ENCODE results near the gene FRG1.

DNA sequence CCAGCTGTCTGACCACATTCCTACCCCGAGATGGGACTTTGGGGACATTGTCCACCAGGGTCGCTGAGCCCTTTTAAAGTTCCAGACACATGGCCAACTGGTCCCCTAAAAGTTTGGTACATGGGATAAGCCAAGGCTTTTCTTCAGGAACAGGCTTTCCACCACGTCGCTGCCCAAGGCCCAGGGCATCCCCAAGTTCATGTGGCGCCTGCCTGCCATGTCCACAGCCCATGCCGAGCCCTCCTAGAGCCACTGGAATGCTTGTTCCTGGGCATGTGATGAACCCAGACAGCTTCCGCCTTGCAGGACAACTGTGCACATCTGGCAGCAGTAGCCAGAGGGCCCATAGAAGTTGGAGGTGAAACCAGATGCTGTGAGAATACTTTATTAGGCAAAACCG is 41.3 kb downstream of the FRG1 start:
- no peak for TF ChIP-seq SP1 (IDR thresholded peaks at IDR 0.05; ENCODE audit: low read depth, low read length)
- TF ChIP-seq, protein P1, sequence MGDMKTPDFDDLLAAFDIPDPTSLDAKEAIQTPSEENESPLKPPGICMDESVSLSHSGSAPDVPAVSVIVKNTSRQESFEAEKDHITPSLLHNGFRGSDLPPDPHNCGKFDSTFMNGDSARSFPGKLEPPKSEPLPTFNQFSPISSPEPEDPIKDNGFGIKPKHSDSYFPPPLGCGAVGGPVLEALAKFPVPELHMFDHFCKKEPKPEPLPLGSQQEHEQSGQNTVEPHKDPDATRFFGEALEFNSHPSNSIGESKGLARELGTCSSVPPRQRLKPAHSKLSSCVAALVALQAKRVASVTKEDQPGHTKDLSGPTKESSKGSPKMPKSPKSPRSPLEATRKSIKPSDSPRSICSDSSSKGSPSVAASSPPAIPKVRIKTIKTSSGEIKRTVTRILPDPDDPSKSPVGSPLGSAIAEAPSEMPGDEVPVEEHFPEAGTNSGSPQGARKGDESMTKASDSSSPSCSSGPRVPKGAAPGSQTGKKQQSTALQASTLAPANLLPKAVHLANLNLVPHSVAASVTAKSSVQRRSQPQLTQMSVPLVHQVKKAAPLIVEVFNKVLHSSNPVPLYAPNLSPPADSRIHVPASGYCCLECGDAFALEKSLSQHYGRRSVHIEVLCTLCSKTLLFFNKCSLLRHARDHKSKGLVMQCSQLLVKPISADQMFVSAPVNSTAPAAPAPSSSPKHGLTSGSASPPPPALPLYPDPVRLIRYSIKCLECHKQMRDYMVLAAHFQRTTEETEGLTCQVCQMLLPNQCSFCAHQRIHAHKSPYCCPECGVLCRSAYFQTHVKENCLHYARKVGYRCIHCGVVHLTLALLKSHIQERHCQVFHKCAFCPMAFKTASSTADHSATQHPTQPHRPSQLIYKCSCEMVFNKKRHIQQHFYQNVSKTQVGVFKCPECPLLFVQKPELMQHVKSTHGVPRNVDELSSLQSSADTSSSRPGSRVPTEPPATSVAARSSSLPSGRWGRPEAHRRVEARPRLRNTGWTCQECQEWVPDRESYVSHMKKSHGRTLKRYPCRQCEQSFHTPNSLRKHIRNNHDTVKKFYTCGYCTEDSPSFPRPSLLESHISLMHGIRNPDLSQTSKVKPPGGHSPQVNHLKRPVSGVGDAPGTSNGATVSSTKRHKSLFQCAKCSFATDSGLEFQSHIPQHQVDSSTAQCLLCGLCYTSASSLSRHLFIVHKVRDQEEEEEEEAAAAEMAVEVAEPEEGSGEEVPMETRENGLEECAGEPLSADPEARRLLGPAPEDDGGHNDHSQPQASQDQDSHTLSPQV (IDR thresholded peaks at IDR 0.05) = no peak
